ENCODE results near the gene SMURF2. TPM values are rescaled to one million over a fixed set of nuclear protein-coding genes. Genes with fewer than 3 reads are reported as not detected.
A peak's percentile ranks its signal among the peaks of the same experiment; 100 is the strongest.

The SMURF2 gene
- total and polyA plus RNA-seq, 10 of the 15 experiments (the other 5 are each of a cell fraction or from before 2014, with no cell fraction given): 2.8 to 13.4 (median 7.5) TPM

DNA sequence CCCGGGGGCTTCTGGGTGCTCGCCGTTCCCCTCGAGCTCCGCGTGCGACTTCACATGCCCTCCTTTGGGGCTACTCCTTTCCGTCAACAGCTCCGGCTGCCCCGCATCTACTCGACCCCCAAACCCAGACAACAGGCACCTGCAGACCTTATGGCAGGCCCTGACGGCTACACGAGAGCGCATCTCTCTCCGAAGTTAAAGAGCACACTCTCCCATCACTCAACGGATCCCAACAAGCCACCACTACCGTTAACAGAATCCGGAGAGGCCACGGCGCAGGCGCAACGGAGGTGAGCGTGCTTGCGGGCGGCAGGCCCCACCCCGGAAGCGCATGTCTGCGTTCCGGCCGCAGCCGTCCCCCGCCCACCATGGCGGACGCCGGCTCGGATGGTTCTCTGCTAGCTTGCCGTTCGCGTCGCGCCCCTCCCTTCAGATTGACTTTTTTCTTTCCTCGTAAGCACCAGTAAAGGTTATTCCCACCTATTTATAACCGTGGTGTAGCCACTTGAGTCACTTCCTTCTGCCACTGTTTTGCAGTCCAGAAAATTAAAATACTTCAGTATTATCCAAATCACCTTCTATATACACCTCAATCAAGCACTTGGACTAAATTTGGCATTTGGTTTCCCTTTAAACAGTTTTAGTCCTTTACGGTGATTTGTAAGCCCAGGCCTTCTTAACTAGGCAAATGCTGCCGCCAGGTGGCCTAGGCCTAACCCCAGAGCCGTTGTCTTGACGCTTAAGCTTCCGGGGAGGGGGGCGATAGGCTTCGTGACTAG, 165.1 kb downstream of the SMURF2 start, which contains the start of gene POLG2 (continued):
- TF ChIP-seq, protein P1, sequence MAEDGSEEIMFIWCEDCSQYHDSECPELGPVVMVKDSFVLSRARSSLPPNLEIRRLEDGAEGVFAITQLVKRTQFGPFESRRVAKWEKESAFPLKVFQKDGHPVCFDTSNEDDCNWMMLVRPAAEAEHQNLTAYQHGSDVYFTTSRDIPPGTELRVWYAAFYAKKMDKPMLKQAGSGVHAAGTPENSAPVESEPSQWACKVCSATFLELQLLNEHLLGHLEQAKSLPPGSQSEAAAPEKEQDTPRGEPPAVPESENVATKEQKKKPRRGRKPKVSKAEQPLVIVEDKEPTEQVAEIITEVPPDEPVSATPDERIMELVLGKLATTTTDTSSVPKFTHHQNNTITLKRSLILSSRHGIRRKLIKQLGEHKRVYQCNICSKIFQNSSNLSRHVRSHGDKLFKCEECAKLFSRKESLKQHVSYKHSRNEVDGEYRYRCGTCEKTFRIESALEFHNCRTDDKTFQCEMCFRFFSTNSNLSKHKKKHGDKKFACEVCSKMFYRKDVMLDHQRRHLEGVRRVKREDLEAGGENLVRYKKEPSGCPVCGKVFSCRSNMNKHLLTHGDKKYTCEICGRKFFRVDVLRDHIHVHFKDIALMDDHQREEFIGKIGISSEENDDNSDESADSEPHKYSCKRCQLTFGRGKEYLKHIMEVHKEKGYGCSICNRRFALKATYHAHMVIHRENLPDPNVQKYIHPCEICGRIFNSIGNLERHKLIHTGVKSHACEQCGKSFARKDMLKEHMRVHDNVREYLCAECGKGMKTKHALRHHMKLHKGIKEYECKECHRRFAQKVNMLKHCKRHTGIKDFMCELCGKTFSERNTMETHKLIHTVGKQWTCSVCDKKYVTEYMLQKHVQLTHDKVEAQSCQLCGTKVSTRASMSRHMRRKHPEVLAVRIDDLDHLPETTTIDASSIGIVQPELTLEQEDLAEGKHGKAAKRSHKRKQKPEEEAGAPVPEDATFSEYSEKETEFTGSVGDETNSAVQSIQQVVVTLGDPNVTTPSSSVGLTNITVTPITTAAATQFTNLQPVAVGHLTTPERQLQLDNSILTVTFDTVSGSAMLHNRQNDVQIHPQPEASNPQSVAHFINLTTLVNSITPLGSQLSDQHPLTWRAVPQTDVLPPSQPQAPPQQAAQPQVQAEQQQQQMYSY (CRISPR knock-in tag; IDR thresholded peaks at IDR 0.05): no peak
- TF ChIP-seq CHD2 (IDR thresholded peaks at IDR 0.05; ENCODE audit: borderline replicate concordance, low read depth, low read length) (peak; percentile 18; the same call in 1 of the 2 replicates), CHD4 (IDR thresholded peaks at IDR 0.05) (no peak), TAF1 (IDR thresholded peaks at IDR 0.05; ENCODE audit: borderline replicate concordance, low read depth, low read length) (no peak), JUNB (IDR thresholded peaks at IDR 0.05) (no peak), KLF5 (IDR thresholded peaks at IDR 0.05; ENCODE audit: partially characterized antibody) (peak; percentile 49), MEF2B (IDR thresholded peaks at IDR 0.05; ENCODE audit: partially characterized antibody, poor library complexity, severe bottlenecking) (peak; percentile 20), RB1 (IDR thresholded peaks at IDR 0.05; ENCODE audit: borderline replicate concordance) (0 out of 2 replicates have a peak, but pooled peaks have one; percentile 31), TCF7 (IDR thresholded peaks at IDR 0.05; ENCODE audit: borderline replicate concordance) (no peak; the same call in 1 of the 2 replicates), NFYA (IDR thresholded peaks at IDR 0.05; ENCODE audit: borderline replicate concordance, low read depth, low read length) (no peak), STAT3 (IDR thresholded peaks at IDR 0.05; ENCODE audit: low read depth, low read length) (no peak), HDAC2 (IDR thresholded peaks at IDR 0.05) (no peak), YY1 (IDR thresholded peaks at IDR 0.05; ENCODE audit: low read depth, low read length) (peak; percentile 93), SMAD1 (IDR thresholded peaks at IDR 0.05; ENCODE audit: low read depth, partially characterized antibody) (no peak), MYB (IDR thresholded peaks at IDR 0.05; ENCODE audit: borderline replicate concordance, low read depth, low read length) (peak; percentile 30; the same call in 1 of the 2 replicates), ETV6 (conservative IDR thresholded peaks at IDR 0.05 in 1 of 2, IDR thresholded peaks at IDR 0.05 in 1 of 2; ENCODE audit: borderline replicate concordance in 1 of 2, low read depth in 1 of 2) (no peak; a peak in 1 of 4 replicates)
- TF ChIP-seq, protein P2, sequence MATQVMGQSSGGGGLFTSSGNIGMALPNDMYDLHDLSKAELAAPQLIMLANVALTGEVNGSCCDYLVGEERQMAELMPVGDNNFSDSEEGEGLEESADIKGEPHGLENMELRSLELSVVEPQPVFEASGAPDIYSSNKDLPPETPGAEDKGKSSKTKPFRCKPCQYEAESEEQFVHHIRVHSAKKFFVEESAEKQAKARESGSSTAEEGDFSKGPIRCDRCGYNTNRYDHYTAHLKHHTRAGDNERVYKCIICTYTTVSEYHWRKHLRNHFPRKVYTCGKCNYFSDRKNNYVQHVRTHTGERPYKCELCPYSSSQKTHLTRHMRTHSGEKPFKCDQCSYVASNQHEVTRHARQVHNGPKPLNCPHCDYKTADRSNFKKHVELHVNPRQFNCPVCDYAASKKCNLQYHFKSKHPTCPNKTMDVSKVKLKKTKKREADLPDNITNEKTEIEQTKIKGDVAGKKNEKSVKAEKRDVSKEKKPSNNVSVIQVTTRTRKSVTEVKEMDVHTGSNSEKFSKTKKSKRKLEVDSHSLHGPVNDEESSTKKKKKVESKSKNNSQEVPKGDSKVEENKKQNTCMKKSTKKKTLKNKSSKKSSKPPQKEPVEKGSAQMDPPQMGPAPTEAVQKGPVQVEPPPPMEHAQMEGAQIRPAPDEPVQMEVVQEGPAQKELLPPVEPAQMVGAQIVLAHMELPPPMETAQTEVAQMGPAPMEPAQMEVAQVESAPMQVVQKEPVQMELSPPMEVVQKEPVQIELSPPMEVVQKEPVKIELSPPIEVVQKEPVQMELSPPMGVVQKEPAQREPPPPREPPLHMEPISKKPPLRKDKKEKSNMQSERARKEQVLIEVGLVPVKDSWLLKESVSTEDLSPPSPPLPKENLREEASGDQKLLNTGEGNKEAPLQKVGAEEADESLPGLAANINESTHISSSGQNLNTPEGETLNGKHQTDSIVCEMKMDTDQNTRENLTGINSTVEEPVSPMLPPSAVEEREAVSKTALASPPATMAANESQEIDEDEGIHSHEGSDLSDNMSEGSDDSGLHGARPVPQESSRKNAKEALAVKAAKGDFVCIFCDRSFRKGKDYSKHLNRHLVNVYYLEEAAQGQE (IDR thresholded peaks at IDR 0.05; ENCODE audit: low read depth, low read length): no peak
- TF ChIP-seq, protein P3, sequence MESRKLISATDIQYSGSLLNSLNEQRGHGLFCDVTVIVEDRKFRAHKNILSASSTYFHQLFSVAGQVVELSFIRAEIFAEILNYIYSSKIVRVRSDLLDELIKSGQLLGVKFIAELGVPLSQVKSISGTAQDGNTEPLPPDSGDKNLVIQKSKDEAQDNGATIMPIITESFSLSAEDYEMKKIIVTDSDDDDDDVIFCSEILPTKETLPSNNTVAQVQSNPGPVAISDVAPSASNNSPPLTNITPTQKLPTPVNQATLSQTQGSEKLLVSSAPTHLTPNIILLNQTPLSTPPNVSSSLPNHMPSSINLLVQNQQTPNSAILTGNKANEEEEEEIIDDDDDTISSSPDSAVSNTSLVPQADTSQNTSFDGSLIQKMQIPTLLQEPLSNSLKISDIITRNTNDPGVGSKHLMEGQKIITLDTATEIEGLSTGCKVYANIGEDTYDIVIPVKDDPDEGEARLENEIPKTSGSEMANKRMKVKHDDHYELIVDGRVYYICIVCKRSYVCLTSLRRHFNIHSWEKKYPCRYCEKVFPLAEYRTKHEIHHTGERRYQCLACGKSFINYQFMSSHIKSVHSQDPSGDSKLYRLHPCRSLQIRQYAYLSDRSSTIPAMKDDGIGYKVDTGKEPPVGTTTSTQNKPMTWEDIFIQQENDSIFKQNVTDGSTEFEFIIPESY (IDR thresholded peaks at IDR 0.05): no peak
- TF ChIP-seq, protein P4, sequence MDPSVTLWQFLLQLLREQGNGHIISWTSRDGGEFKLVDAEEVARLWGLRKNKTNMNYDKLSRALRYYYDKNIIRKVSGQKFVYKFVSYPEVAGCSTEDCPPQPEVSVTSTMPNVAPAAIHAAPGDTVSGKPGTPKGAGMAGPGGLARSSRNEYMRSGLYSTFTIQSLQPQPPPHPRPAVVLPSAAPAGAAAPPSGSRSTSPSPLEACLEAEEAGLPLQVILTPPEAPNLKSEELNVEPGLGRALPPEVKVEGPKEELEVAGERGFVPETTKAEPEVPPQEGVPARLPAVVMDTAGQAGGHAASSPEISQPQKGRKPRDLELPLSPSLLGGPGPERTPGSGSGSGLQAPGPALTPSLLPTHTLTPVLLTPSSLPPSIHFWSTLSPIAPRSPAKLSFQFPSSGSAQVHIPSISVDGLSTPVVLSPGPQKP (IDR thresholded peaks at IDR 0.05; ENCODE audit: low read depth, low read length): peak; percentile 51; the same call in 1 of the 2 replicates
